ENCODE results near the gene LRRC37A3. TPM values are rescaled to one million over a fixed set of nuclear protein-coding genes. Genes with fewer than 3 reads are reported as not detected.
"Not testable (repeated sequence)": the region's sequence is repeated elsewhere in the genome, so short reads cannot be mapped to it uniquely, and the experiment has no call there.

The LRRC37A3 gene
- total RNA-seq, 1 experiment from 2014 or later, result 13.3 TPM

GRCh38 chr17:64938290-64938689, 19.0 kb upstream of the LRRC37A3 start:
- no peak overlapping the region for H3K27ac ChIP-seq (ENCODE audit: low read length)
- CTCF ChIA-PET, result no interaction called here
- no peaks in the 10 kb centered on the region for H3K4me1 ChIP-seq (ENCODE audit: control insufficient read depth, insufficient read depth, low read length)
- intact Hi-C loops (cut with micrococcal nuclease; ENCODE audit: unreplicated experiment) (no loop called here), in situ Hi-C loops (cut with HindIII; ENCODE audit: low pct_unique_long_range_greater_than_20kb, low sequenced_read_pairs) (no loop called here)
- DNase-seq (ENCODE audit: low read depth, low spot score) (no peak), ATAC-seq (no peak)
- no peaks in the 10 kb centered on the region for H3K27me3 ChIP-seq (ENCODE audit: control insufficient read depth, insufficient read depth, low read length)
- no TSS peak for BruUV-seq (replicated peaks)
- POLR2A ChIA-PET, result interaction anchor here (0.6 kb wide), 1 partner anchor 100 kb away, joined by 16 read pairs; no protein-coding TSS in a partner anchor
- TF ChIP-seq SIN3A (IDR thresholded peaks at IDR 0.05; ENCODE audit: borderline replicate concordance, insufficient read depth, low read depth, low read length) (no peak), POLR2AphosphoS5 (IDR thresholded peaks at IDR 0.05; ENCODE audit: low read depth, low read length) (no peak), CTCF (IDR thresholded peaks at IDR 0.05) (no peak), TCF7L2 (IDR thresholded peaks at IDR 0.05; ENCODE audit: low read depth, low read length) (no peak), REST (IDR thresholded peaks at IDR 0.05; ENCODE audit: insufficient read depth in 1 of 2, low read depth in 2 of 2, low read length in 1 of 2) (no peak)
- H3K9me3 ChIP-seq (ENCODE audit: control insufficient read depth, insufficient read depth, low read depth, low read length), result no peaks in the 10 kb centered on the region
- no peak overlapping the region for H3K4me3 ChIP-seq (ENCODE audit: low read depth in 2 of 2, low read length in 2 of 2)
- H3K36me3 ChIP-seq (ENCODE audit: control insufficient read depth, insufficient read depth, low read length), result no peaks in the 10 kb centered on the region

DNA sequence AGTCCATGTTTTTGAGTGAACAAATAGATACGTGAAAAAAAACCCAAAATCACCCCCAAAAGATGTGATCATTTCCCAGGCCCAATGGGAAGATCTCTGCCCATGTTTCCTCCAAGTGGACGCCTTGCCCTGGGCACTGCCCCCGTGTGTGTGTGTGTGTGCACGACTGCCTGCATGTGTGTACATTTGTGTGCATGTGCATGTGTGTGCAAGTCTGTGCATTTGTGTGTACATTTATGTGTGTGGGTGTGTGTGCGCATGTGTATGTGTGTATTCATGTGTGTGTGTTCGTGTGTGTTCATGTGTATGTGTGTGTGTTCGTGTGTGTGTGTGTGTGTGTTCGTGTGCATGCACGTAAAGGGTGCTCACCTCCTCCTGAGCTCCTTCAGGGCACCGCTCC, 16.8 kb upstream of the LRRC37A3 start:
- Histone ChIP-seq H3K9me3 (ENCODE audit: control insufficient read depth, insufficient read depth, low read depth, low read length) (no peaks in the 10 kb centered on the region), H3K36me3 (ENCODE audit: control insufficient read depth, insufficient read depth, low read length) (no peaks in the 10 kb centered on the region), H3K27ac (ENCODE audit: low read length) (no peak overlapping the region), H3K4me1 (ENCODE audit: control insufficient read depth, insufficient read depth, low read length) (no peaks in the 10 kb centered on the region), H3K4me3 (ENCODE audit: low read depth in 2 of 2, low read length in 2 of 2) (no peak overlapping the region), H3K27me3 (ENCODE audit: control insufficient read depth, insufficient read depth, low read length) (no peaks in the 10 kb centered on the region)
- BruUV-seq (replicated peaks), result no TSS peak
- intact Hi-C loops (cut with micrococcal nuclease; ENCODE audit: unreplicated experiment) (no loop called here), in situ Hi-C loops (cut with HindIII; ENCODE audit: low pct_unique_long_range_greater_than_20kb, low sequenced_read_pairs) (no loop called here)
- no peak for TF ChIP-seq REST (IDR thresholded peaks at IDR 0.05; ENCODE audit: insufficient read depth in 1 of 2, low read depth in 2 of 2, low read length in 1 of 2)
- TF ChIP-seq TCF7L2 (IDR thresholded peaks at IDR 0.05; ENCODE audit: low read depth, low read length), result no peak
- POLR2A ChIA-PET, result no interaction called here
- ATAC-seq, result no peak
- CTCF ChIA-PET, result no interaction called here
- no peak for DNase-seq (ENCODE audit: low read depth, low spot score)

DNA sequence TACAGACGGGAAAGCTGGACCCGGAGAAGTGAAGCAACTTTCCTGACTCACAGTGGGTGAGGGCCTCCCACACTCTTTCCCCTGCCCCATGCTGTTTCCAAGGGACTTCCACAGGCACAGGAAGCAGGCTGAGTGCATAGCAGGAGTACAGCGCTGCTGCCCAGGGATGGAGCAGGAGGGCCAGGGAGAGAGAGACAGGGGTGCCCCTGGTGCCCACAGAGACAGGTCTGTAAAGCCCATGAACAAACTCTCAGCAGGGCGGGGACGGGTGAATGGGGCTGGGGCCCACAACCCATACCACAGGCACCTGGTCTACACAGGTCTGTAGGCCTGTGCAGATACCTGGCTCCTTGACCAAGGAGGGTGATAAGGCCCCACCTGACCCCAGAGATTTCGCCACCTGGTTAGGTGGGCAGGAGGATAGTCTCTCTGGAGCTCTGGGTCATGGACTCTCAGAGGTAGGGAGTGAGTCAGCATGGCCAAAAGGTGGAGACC, 15.1 kb upstream of the LRRC37A3 start:
- H3K36me3 ChIP-seq (ENCODE audit: control insufficient read depth, insufficient read depth, low read length); H3K4me1 ChIP-seq (ENCODE audit: control insufficient read depth, insufficient read depth, low read length); CTCF ChIA-PET; H3K27ac ChIP-seq (ENCODE audit: low read length); ATAC-seq; H3K4me3 ChIP-seq (ENCODE audit: low read depth in 2 of 2, low read length in 2 of 2); in situ Hi-C loops (cut with HindIII; ENCODE audit: low pct_unique_long_range_greater_than_20kb, low sequenced_read_pairs); POLR2A ChIA-PET; DNase-seq (ENCODE audit: low read depth, low spot score); BruUV-seq (replicated peaks); H3K27me3 ChIP-seq (ENCODE audit: control insufficient read depth, insufficient read depth, low read length); H3K9me3 ChIP-seq (ENCODE audit: control insufficient read depth, insufficient read depth, low read depth, low read length); intact Hi-C loops (cut with micrococcal nuclease; ENCODE audit: unreplicated experiment): not testable (repeated sequence)

- H3K9me3 ChIP-seq (ENCODE audit: control insufficient read depth, insufficient read depth, low read depth, low read length); CTCF ChIA-PET; H3K27me3 ChIP-seq (ENCODE audit: control insufficient read depth, insufficient read depth, low read length); H3K4me1 ChIP-seq (ENCODE audit: control insufficient read depth, insufficient read depth, low read length); ATAC-seq; H3K4me3 ChIP-seq (ENCODE audit: low read depth in 2 of 2, low read length in 2 of 2); H3K36me3 ChIP-seq (ENCODE audit: control insufficient read depth, insufficient read depth, low read length); POLR2A ChIA-PET; H3K27ac ChIP-seq (ENCODE audit: low read length); in situ Hi-C loops (cut with HindIII; ENCODE audit: low pct_unique_long_range_greater_than_20kb, low sequenced_read_pairs); DNase-seq (ENCODE audit: low read depth, low spot score); BruUV-seq (replicated peaks); intact Hi-C loops (cut with micrococcal nuclease; ENCODE audit: unreplicated experiment): not testable (repeated sequence)
Observed at GRCh38 chr17:64932850-64933249, 13.6 kb upstream of the LRRC37A3 start.
